Measurements from ENCODE around the gene LRRC45.

LRRC45 gene

GRCh38 chr17:81994593-81995462 is 28.3 kb upstream of the LRRC45 start:
- no peak for DNase-seq

- DNase-seq: no peak
Measured at GRCh38 chr17:81995463-81996231, 27.5 kb upstream of the LRRC45 start.

DNA sequence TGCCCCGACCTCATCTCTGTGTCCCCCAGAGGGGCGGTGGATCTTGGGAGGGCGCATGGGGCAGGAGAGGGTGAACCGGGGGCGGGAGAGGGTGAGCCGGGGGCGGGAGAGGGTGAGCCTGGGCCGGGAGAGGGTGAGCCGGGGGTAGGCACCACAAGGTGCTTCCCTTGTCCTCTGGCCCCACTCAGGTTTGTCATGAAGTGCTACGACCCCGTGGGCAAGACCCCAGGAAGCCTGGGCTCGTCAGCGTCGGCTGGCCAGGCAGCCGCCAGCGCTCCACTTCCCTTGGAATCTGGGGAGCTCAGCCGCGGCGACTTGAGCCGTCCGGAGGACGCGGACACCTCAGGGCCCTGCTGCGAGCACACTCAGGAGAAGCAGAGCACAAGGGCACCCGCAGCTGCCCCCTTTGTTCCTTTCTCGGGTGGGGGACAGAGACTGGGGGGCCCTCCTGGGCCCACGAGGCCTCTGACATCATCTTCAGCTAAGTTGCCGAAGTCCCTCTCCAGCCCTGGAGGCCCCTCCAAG is 26.8 kb upstream of the LRRC45 start:
- no peak for DNase-seq

DNA sequence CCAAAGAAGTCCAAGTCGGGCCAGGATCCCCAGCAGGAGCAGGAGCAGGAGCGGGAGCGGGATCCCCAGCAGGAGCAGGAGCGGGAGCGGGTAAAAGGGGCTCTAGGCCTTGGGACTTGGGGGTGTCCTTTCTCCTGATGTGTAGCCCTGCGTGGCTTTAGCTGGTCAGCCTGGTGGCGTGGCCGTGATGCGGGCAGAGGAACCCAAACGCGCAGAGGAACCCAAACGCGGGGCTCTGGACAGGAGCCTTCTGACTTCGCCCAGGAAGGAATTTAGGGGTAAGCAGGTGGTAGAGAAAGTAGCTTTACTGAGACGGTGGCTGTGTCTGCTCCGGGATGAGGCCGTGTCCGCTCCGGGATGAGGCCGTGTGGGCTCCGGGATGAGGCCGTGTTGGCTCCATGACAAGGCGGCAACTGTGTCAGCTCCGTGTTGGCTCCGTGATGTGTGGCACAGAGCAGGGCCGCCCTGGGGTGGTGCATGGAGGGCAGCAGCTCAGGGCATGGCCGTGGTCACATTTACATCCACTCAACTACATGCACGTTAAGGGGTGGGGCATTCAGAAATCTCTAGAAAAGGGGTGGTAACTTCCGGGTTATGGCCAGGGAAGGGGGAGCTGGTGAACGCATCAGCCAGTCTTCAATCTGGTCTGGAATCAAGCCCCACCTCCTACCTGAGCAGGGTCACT is 26.2 kb upstream of the LRRC45 start:
- DNase-seq: no peak

- no peak for DNase-seq
Measured at GRCh38 chr17:81998212-81998611, 24.9 kb upstream of the LRRC45 start.

DNA sequence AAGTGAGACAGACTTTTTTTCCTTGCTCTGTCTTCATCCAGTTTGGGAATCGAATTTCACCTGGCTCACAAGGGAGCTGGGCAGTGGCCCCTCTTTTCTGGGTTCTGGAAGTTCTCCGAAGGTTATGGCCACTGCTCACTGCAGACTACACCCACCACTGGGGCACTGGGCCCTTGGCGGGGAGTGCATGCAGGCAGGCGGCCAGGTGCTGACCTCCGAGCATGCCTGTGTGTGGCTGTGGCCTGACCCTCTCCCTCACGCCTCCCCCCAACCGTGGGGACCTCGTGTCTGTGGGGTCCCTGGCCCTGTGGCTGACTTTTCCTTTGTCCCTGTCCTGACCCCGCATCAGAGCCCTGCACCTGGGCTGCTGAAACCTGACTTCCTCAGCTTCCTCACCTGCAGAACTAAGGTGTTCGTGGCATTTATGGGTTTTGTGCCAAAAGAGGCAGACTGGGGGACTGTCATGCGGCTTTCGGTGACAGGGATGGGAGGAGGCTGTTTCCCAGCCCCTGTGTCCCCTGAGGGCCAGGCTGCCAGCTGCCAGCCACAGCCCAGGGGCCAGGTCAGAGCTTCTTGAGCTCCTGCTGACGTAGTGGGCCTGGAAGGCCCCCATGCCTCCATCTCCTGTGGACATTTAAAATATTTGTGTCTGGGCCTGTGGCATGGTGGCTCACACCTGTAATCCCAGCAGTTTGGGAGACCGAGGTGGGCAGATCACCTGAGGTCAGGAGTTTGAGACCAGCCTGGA is 24.2 kb upstream of the LRRC45 start:
- DNase-seq: no peak

DNA sequence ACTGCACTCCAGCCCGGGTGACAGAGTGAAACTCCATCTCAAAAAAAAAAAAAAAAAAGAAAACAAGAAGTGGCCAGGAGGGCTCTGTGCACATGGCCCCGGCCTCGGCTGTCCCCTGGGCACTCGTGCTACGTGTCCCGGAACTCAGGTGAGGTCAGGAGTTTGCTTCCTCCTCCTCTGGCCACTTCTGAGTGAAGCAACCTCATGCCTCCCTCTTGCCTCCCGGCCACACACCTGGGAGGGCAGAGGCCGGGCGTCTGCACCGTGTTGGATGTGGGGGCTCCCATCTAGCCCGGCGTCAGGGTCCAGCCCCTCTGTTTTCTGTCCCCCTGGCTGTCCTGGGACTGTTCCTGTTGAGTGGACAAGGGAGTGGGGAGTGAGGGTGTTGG is 23.5 kb upstream of the LRRC45 start:
- DNase-seq: no peak

- no peak for DNase-seq
Measured at GRCh38 chr17:81999976-82000802, 22.9 kb upstream of the LRRC45 start.

DNA sequence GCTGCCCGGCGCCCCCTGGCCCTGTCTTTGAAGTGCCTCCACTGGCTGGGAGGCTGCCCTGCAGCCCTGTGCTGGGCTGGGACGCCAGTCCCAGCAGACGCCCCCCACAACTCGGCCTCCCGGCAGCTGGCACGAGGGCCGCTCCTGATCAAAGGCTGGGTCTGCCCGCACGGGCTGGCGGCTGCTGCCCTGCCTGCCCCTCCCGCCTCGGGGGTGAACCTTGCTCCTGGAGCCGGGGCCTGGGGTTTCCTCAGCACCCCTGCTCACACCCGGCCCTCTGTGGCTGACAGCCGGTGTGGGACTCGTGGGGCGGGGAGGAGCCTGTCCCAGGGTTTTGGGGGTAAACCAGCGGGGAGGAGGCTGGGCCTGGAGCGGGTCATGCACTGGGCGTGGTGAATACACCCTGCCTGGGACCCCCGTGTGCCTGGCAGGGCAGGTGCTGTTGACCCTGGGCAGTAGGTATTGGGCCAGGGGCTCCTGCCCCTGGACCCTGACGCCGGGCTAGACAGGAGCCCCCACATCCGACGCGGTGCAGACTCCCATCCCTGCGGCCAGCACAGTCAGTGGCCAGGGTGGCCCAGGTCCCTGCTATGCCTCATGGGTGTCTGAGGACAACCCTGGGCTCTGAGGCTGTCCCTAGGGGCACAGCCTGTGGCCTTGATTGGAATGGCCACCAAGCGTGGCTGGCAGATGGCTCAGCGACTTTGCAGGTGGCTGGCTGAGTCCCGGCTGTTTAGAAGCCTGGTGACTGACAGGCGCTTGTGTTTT is 22.1 kb upstream of the LRRC45 start:
- DNase-seq: no peak

GRCh38 chr17:82001571-82002056 is 21.5 kb upstream of the LRRC45 start:
- DNase-seq: no peak

DNA sequence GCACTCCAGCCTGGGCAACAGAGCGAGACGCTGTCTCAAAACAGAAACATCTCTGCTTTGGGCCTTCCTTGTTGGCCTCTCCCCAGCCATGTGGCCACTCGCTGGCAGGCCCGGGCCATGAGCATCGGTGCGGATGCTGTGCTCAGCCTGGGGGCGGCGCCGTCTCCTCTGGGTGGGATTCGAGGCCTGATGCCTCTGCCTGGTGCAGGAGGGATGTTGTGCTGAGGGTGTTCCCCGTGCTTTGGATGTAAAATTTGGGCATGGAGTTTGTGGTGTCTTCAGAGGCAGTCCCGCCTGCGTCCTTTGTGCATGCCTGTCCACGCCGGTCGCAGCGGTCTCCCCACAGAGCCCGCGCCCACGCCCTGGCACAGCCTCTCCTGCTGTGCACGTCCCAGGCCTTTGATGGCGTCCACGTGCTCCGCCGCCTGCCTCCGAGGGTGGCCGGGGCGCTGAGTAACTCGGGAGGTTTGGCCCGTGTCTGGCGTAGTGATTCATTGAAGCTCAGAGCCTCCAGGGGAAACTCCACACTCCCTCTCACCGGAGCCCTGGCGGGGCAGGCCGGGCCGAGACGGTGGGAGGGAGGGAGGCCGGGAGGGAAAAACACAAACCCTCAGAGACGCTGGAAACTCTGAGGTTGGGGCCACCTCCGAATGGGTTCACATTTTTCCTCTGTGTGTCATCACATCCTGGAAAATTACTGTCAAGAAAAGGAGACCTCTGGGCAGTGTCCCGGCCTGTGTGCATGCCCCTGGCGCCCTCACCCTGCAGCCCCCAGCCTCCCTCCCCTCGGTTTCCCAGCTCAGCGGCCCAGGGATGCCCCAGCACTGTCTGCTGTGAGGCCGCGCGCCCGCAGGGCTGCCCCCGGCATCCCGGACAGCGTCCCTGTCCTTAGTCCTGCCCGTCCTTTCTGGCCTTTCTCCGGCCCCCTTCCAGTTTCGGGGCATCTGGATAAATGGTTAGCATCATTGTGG is 19.4 kb upstream of the LRRC45 start:
- no peak for DNase-seq

- DNase-seq: no peak
Measured at GRCh38 chr17:82004517-82005455, 18.3 kb upstream of the LRRC45 start.

DNA sequence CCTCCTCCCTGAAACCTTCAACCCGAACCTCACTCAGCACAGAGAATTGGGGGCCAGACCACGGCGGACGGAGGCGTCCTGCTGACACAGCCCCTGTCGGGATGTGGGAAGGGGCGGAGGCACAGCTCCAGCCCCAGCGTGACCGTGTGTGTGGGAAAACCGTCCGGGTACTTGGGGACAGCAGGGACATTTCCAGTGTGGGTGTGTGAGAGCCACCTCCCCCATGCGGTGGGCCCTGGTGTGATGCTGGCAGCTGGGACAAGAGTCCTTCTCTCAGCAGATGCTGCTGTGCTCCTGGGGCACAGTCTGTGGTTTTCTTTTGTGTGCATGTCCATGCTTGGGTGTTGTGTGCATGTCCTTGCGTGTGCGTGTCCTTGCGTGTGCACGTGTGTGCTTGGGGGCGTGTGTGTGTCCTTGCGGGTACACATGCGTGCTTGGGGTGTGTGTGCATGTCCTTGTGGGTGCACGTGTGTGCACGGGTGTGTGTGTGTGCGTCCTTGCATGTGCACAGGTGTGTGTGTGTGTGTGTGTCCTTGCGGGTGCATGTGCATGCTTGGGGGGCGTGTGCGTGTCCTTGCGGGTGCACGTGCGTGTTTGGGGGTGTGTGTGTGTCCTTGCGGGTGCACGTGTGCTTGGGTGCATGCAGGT is 17.3 kb upstream of the LRRC45 start:
- no peak for DNase-seq

- DNase-seq: no peak
Measured at GRCh38 chr17:82006468-82007227, 16.5 kb upstream of the LRRC45 start.

- no peak for DNase-seq
Measured at GRCh38 chr17:82007228-82007494, 15.9 kb upstream of the LRRC45 start.

DNA sequence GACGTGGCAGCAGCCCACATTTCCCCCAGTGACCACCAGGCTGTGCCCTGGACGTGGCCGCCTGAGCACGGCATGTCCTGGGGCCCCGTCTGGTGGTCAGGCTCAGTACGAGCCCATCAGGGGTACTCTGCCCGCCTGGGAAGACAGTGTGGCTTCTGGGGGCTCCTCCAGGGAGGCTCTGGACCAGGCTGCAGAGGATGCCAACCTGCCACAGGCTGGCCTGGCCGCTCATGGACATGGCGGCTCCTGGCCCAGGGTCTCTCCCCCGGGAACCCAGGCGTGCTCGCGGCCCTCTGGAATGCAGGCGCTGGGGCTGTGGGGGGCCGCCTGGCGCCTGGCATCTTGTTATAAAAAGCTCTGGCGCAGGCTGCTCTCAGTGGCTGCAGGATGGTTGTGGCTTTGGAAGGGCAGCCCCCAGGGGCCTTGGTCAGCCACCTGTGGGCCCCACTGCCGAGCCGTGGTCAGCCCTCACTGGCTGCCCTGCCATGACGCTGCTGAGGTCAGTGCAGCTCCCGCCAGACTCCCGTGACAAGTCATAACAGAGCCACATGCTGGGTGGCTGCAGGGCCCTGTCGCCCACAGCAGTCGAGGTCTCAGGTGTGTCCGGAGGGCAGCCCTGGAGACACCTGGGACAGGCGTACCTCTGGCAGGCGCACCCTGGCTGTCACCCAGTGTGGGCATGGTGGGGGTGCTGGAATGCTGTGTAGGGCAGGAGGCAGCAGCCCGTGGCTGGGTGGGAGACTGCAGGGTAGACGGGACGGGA is 15.4 kb upstream of the LRRC45 start:
- no peak for DNase-seq

Data from activated CD8-positive, alpha-beta memory T cell treated with anti-CD3 and anti-CD28 coated beads for 24 hours (primary cell).